Stimulated activated CD8-positive, alpha-beta memory T cell treated with anti-CD3 and anti-CD28 coated beads, Interleukin-4, amount 100 ng/mL, for 1 hour (primary cell): ENCODE results near the gene CELA1.
"Not testable (repeated sequence)": the region's sequence is repeated elsewhere in the genome, so short reads cannot be mapped to it uniquely, and the experiment has no call there.

ENCODE experiments used
- DNase-seq, 2 donors: peaks; one replicate each; pipeline ENCODE4 v3.0.0-alpha.2; 2020; ENCODE audit warnings: low read depth in 2 of 2, low spot score in 1 of 2

Gene CELA1

DNA sequence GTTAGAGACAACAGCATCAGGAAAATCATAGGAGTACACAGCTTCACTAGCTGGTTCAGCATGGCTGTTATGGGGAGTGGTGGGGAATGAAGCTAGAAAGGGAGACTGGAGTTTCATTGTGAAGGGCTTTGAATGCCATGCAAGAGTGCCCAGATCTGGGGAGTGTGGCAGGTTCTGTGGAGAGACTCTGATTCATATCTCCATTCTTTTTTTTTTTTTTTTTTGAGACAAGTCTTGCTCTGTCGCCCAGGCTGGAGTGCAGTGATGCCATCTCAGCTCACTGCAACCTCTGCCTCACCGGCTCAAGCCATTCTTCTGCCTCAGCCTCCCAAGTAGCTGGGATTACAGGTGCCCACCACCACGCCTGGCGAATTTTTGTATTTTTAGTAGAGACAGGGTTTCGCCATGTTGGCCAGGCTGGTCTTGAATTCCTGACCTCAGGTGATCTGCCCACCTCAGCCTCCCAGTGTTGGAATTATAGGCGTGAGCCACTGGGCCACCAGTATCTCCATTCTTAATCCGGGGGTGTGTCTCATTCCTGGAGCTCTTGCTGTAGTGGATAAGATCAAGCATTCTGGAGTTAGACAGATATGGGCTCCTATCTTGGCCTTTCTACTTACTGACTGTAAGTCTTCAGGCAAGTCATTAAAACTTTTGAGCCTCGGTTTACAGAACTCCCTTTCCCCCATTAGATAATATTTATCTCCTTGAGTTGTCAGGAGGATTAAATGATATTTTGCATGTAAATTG is 28.2 kb downstream of the CELA1 start:
- DNase-seq, result not testable (repeated sequence)

DNA sequence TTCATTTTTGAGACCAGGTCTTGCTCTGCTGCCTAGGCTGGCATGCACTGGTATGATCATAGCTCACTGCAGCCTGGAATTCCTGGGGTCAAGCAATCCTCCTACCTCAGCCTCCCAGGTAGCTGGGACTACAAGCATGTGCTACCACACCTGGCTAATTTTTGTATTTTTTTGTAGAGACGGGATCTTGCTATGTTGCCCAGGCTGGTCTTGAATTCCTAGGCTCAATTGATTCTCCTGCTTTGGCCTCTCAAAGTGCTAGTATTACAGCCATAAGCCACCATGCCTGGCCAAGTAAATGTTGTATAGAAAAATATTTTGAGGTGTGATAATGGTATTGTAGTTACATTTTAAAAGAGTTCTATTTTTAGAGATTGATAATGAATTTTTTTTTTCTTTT is 35.1 kb downstream of the CELA1 start:
- DNase-seq, result no peak

DNA sequence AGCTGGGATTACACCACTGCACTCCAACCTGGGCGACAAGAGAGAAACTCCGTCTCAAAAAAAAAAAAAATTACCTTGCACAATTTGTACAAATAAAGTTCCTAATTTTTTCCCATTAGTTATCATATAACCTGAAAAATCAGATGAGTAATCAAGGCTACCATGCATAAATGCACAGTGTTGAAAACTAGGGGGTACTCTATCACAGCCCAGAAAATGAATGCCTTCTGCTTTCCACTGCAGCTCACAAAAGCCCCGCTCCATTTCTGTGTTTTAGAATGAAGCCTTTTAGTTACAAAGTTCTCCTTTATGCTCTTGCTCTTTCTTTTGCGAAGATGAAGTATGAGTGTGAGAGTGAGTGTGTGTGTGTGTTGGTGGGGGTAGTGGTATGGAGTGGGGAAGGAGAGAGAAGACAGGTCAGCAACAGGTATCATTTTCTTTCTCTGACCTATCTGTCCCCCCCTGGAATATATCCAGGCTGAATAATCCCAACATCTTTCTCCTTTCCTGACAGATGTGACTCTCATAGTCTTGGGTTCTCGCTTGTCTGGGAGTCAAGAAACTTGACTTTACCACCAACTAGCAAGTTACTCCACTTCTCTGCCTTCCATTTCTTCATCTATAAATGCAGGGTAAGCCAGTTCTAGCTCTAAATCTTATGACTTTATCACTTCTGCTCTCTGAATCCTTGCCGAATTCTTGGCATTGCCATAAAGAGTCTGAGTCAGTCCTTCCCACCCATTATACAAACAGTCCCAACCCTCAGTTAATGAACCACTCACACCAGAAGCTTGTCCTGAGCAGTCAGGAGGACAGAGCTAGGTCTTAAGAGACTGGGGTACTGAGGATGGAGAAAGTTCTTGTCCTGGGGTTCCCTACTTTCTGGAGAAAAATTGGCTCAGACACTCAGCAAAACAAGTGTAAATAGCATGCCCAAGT is 38.6 kb downstream of the CELA1 start:
- no peak for DNase-seq

DNA sequence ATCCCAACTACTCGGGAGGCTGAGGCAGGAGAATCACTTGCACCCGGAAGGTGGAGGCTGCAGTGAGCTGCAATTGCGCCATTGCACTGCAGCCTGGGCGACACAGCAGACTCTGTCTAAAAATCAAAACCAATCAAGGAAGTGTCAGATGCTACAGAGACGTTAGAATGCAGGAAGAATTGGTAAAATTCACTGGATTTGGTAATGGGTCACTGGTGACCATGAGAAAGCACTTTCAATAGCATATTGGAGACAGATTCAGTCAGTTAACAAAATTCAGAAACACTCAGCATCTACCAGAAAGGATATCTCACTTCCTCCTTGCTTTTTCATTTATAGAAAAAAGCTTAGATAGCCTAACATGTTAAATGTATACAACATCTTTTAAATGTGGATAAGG is 40.0 kb downstream of the CELA1 start:
- no peak for DNase-seq

DNA sequence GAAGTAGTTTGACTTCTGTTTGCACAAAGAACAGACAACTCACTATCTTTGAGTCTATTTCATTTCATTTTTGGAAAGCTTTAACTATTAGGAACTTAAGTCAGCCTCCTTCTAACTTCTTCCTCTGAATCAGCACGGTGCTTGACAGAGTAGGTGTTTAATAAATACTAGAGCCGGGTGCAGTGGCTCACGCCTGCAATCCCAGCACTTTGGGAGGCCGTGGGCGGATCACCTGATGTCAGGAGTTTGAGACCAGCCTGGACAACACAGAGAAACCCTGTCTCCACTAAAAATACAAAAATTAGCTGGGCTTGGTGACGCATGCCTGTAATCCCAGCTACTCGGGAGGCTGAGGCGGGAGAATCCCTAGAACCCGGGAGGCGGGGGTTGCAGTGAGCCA is 45.7 kb downstream of the CELA1 start:
- not testable (repeated sequence) for DNase-seq

DNA sequence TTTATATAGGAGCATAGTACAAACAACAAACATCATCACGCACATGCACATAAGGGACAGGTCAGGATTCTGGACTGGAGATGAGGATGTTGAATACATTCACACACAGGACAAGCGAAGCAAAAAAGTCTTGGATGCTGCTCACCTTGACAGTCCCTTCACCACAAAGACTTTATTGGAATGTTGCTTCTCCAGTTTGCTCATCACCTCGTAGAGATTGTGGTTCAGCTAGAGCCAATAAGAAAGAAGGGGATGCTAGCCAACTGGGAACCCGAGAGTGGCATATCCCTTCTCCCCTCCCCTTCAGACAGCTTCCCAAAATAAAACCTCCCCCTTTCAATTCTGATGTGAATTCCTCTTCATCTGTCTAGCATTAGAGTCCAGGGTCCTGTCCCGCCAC is 50.8 kb downstream of the CELA1 start:
- no peak for DNase-seq

DNA sequence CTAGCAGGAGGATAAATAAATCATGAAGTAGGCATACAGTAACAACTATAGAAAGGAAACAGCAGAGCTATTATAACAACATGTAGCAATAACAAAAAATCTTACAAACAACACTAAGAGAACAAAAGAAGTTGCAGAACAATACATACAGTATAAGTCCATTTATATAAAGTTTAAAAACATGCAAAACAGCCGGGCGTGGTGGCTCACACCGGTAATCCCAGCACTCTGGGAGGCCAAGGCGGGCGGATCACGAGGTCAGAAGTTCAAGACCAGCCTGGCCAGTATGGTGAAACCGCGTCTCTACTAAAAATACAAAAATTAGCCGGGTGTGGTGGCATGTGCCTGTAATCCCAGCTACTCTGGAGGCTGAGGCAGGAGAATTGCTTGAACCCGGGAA is 52.4 kb downstream of the CELA1 start:
- DNase-seq, result not testable (repeated sequence)

DNA sequence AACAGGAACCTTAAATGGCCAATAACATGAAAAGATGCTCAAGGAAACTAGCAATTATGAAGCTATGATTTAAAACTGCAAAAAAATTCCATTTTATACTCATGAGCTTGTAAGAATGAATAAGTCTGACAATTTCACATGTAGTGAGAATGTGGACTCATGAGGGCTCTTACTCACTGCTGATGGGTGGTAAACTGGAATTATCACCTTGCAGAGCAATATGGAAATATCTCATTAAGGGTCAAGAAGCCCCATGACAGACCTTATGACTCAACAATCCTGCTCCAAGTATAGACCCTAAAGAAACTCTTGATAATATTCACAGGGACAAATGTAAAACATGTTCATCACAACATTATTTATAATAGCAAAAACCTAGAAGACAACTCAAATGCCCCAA is 52.8 kb downstream of the CELA1 start:
- DNase-seq, result no peak

DNA sequence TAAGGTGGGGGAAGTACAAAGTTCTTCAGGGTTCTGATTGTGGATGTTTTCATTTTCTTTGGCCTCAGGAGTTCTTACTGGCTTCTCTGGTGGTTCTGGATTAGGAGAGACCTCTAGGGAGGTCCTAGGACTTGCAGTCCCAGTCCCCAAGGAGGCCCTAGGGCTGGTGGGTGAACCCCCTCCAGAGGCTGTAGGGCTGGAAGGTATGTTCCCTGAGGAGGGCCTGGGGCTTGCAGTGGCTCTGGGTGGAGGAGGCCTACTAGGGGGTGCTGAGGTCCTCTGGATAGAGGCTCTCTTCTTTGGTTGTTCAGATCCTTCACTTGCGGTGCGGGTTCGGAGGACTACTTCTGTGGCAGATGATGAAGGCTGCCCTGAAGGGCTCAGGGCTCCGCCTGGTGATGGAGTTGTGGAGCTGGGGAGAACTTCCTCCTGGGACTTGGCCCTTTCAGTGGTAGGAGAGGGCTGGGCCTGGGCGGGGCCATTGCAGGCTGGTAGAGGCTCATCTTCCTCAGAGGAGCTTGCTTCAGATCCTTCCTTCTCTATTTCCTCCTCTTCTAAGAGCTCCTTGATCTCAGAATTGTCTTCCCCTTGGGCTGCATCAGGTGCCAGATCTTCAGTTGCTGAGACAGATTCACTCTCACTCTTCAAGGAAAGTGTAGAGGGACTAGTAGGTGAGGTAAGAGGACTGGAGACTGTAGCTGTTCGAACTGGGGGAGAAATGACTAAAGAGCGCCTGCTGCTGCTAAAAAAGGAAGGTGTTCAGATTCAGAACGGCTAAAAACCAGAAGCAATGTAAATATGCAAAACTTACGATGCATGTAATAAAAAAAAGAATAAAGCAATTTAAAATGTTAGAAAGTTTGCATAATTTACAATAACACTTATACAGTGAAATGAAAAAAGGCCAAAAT is 54.6 kb downstream of the CELA1 start:
- not testable (repeated sequence) for DNase-seq

DNA sequence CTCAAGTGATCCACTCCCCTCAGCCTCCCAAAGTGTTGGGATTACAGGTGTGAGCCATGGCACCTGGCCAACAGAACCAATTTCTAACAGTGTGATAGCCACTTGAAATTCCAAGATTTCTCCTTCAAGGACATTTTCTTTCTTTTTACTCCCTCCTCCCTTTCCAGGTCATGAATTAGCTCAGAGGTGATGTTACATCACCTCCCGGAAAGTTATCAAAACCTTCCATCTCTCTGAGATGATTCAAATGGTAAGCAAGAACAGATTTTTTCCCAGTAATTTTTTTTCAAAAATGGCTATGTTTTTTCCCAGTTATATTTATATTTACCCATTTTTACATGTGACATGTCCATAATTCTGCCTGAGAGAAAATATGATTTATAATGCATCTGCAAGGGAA is 60.6 kb downstream of the CELA1 start:
- no peak for DNase-seq

DNA sequence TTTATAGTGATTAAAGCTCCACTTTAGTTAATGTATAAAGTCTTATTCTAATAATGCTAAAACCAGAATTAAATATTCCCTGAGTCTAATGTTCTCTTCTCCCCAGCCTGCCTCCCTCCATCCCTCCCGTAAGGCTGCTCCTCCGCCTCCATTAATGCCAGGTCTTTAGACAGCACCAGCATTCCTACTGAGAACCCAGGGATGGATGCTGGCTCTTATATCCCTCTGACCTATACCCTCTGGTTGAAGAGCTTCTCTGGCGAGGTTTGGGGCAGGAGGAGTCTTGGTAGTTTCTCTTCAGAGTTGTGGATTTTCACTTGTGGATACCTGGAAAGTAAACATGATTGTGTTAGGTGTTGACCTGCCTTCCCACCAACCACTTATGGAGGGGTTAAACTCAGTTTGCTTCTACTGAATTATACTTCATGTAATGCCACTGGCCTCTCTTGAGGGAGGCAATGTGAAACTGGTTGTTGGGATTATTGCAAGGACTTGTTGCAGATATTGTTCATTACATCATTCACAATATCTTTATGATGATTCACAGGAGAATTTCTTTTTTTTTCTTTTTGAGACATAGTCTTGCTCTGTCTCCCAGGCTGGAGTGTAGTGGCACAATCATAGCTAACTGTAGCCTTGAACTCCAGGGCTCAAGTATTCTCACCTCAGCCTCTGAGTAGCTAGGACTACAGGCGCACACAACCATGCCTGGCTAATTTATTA is 65.1 kb downstream of the CELA1 start:
- DNase-seq, result no peak
